Fibroblast of the aortic adventitia (primary cell): ENCODE results near the gene TSHZ2. TPM values are rescaled to one million over a fixed set of nuclear protein-coding genes. Genes with fewer than 3 reads are reported as not detected.
"Not testable (repeated sequence)": the region's sequence is repeated elsewhere in the genome, so short reads cannot be mapped to it uniquely, and the experiment has no call there.

ENCODE experiments used
- DNase-seq: peaks from one replicate; pipeline ENCODE4 v3.0.0-alpha.2; 2010; ENCODE audit warnings: low read depth
- H3K4me3 ChIP-seq: 2 replicates; pipeline ENCODE4 v1.5.1; 2011; ENCODE audit warnings: low read depth, mild to moderate bottlenecking, control low read depth, low read length, moderate library complexity
- total RNA-seq: library from RNA; depleted of rRNA; stranded (reverse); fragments of >200 nt; gene quantifications from 2 replicates; pipeline ENCODE4 v1.2.3, GENCODE V29; 2012; ENCODE audit warnings: low replicate concordance
- TF ChIP-seq, protein P1 (sequence below): IDR thresholded peaks from 2 replicates; pipeline ENCODE4 v1.5.1; 2011; ENCODE audit warnings: mild to moderate bottlenecking, low read length, control low read depth, inconsistent platforms; ENCODE audit not compliant: insufficient read depth

The TSHZ2 gene
- total RNA-seq, 1 donor, result 6.9 TPM

DNA sequence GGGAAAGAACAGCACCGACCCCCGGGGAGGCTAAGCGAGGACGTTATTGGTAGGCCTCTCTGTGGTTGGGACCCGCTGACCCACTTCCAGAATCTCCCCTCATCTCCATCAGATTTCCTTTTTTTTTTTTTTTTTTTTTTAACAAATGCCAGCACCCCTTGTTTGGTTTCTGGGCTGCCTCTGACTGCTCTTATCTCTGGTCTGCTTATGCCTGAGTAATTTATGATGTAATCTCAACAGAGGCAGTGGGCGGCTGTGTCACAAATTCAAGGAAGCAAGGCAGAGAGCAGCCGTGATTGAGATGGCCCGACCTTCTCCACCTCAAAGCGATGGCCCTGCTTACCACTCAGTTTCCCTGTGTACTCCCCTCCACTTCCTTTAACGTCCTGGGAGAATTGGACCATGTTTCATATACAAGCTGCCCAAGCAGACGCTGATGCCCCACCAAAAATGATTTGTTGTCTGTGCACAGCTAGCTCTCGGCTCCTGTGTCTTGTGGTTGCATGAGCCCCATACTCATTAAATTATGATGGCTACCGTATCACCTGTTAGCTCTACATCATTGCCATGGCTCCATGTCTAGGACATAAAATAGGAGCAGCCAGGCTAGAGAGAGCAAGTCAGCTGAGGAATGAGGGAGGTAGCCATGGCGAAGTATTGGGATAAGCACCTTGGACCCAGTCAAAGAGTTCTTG lies 523.4 kb downstream of the TSHZ2 start:
- TF ChIP-seq, protein P1, sequence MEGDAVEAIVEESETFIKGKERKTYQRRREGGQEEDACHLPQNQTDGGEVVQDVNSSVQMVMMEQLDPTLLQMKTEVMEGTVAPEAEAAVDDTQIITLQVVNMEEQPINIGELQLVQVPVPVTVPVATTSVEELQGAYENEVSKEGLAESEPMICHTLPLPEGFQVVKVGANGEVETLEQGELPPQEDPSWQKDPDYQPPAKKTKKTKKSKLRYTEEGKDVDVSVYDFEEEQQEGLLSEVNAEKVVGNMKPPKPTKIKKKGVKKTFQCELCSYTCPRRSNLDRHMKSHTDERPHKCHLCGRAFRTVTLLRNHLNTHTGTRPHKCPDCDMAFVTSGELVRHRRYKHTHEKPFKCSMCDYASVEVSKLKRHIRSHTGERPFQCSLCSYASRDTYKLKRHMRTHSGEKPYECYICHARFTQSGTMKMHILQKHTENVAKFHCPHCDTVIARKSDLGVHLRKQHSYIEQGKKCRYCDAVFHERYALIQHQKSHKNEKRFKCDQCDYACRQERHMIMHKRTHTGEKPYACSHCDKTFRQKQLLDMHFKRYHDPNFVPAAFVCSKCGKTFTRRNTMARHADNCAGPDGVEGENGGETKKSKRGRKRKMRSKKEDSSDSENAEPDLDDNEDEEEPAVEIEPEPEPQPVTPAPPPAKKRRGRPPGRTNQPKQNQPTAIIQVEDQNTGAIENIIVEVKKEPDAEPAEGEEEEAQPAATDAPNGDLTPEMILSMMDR, result no peak
- DNase-seq, result no peak

DNA sequence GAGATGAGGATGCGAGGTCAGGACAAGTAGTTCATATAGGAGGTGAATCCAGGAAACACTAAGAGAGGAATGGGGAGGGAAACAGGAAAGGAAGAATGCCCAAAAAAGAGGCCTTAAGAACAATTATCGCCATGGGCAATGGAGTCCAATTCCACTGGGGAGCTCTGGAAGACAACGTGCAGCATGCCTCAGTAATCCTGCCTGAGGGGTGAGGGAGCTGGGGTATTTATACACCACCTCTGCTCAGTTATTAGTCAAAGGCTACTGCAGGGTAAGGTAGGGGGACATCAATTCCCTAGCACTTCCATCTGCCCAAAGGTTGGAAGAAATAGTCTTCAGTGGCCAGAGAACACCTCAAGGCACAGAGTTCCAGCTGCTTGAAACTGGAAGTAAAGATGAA lies 525.1 kb downstream of the TSHZ2 start:
- no peak for DNase-seq
- H3K4me3 ChIP-seq, result no peak overlapping the region
- TF ChIP-seq, protein P1, result no peak

More for the DNA sequence above, 523.4 kb downstream of the TSHZ2 start:
- H3K4me3 ChIP-seq, result no peak overlapping the region

DNA sequence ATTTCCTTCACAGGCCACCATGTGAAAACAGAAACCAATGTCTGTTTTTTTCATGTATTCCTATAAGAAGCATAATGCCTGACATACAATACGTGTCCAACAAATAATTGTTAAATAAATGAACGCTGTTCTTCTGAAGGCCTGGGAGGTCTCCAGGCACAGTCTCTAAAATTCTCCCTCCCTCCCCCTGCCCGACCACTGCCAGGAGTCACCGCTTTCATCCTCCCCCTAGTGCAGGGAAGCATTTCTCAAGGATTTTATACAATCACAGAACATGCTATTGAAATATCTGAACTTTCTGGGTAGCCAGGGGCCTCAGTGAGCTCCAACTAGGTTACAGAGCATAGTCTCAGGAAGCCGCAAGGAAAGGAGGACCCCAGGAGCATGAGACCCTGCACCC lies 526.2 kb downstream of the TSHZ2 start:
- TF ChIP-seq, protein P1, result no peak
- no peak for DNase-seq
- H3K4me3 ChIP-seq, result no peak overlapping the region

DNA sequence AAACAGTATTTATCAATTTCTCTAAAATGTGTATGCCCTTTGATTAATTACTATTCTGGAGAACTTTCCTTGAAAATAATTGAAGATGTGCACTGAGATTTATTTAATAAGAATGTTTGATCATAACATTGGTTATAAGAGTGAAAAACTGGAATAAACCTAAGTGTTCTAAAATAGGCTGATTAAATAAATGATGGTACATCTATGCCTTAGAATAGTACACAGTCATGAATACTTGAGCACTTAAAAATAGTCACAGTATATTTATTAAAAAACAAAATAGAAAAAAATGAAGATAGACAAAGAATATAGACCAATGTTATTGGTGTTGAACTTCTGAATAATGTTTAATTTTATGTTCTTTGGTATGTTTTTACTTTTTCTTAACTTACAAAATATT lies 528.5 kb downstream of the TSHZ2 start:
- DNase-seq, result no peak
- TF ChIP-seq, protein P1, result no peak

GRCh38 chr20:53502820-53503219 lies 530.7 kb downstream of the TSHZ2 start:
- TF ChIP-seq, protein P1, result no peak
- H3K4me3 ChIP-seq, result no peak overlapping the region
- DNase-seq, result no peak

More for the DNA sequence above, 528.5 kb downstream of the TSHZ2 start:
- H3K4me3 ChIP-seq, result no peak overlapping the region

- DNase-seq, result no peak
- H3K4me3 ChIP-seq, result no peak overlapping the region
- TF ChIP-seq, protein P1, result no peak
Observed at GRCh38 chr20:53503517-53503919, 531.4 kb downstream of the TSHZ2 start.

DNA sequence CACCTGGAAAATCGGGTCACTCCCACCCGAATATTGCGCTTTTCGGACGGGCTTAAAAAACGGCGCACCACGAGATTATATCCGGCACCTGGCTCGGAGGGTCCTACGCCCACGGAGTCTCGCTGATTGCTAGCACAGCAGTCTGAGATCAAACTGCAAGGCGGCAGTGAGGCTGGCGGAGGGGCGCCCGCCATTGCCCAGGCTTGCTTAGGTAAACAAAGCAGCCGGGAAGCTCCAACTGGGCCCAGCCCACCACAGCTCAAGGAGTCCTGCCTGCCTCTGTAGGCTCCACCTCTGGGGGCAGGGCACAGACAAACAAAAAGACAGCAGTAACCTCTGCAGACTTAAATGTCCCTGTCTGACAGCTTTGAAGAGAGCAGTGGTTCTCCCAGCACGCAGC lies 531.9 kb downstream of the TSHZ2 start:
- H3K4me3 ChIP-seq, DNase-seq: not testable (repeated sequence)
